Astrocyte of the spinal cord (primary cell): ENCODE measurements around the gene IL16.

Experiments used
- DNase-seq: peaks from one replicate; pipeline ENCODE4 v3.0.0; 2011; ENCODE audit warnings: low read depth, low spot score
- H3K4me3 ChIP-seq: 2 replicates; pipeline ENCODE4 v1.5.1; 2011; ENCODE audit warnings: low read depth, mild to moderate bottlenecking, low read length, moderate library complexity
- CTCF ChIP-seq: IDR thresholded peaks from 2 replicates; pipeline ENCODE4 v1.5.1; 2012; ENCODE audit warnings: low read depth, mild to moderate bottlenecking, low read length, inconsistent platforms
- in situ Hi-C: cut with HindIII; loops from 2 replicates; pipeline ENCODE4 v1.10.0; 2017; ENCODE audit warnings: low sequenced_read_pairs

Gene IL16

DNA sequence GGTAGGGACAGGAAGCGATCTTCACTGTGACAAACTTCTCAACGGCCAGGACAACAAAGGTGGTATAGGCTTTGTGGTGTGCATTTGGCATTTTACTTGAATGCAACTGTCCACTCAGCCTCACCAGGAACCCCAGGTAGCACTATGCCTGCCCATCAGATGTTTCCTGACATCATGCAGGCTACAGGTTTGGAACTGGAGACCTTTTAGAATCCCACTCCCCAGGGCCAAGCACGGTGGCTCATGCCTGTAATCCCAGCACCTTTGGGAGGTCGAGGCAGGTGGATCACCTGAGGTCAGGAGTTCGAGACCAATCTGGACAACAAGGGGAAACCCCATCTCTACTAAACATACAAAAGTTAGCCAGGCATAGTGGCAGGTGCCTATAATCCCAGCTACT is 117.7 kb downstream of the IL16 start:
- no peak for TF ChIP-seq CTCF
- no peak overlapping the region for H3K4me3 ChIP-seq
- DNase-seq = no peak
- in situ Hi-C loops = no loop called here

DNA sequence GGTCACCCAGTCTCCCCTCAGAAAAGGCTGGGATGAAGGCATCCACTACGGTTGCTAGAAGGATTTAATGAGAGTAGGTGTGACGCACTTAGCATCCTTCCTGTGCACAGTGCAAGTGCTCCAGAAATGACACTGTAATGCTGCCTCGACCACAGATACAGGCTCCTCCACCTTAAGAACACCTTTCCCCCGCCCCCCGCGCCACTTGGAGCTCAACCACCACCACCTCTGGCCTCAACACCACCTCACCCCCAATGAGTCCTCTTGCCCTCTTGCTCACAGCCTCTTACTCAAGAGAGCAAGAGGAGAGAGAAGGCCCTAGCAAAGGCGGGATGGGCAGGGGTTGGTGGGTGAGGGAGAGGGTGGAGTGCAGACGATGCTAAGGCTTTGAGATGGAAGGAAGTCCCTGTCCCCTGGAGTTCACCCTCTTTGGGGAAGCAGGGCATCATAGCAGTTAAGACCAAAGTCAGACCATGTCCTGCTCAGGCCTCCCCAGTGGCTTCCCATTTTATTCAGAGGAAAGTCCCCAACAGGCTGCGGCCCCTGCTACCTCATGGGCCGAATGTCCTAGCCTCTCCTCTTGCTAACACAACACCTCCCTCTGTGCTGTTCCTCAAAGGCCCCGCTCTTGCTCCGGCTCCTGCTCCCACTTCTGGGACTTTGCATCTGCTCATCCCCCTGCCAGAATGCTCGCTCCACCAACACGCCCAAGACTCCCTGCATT is 118.9 kb downstream of the IL16 start:
- in situ Hi-C loops = no loop called here
- H3K4me3 ChIP-seq = no peak overlapping the region
- no peak for TF ChIP-seq CTCF
- no peak for DNase-seq

DNA sequence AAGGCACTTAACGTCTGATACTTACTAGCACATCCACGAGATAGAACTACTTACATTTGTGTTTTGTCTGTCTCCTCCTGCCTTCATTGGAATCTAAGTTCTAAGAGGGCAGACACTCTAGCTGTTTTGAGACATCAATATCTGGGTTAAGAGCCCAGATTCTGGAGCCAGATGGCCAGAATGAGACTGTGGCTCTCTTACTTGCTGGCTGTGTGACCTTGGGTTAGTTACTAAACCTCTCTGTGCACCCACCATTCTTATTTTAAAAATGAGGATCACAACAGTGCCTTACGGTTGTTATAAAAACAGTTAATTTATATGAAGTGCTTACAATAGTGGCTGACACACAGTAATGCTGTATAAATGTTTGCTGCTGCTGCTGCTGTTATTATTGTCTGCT is 119.6 kb downstream of the IL16 start:
- TF ChIP-seq CTCF = no peak
- in situ Hi-C loops = no loop called here
- H3K4me3 ChIP-seq = no peak overlapping the region
- no peak for DNase-seq

- no peak for TF ChIP-seq CTCF
- H3K4me3 ChIP-seq = no peak overlapping the region
- in situ Hi-C loops = no loop called here
- DNase-seq = no peak
These were observed 121.0 kb downstream of the IL16 start for GRCh38 chr15:81317642-81318017.

DNA sequence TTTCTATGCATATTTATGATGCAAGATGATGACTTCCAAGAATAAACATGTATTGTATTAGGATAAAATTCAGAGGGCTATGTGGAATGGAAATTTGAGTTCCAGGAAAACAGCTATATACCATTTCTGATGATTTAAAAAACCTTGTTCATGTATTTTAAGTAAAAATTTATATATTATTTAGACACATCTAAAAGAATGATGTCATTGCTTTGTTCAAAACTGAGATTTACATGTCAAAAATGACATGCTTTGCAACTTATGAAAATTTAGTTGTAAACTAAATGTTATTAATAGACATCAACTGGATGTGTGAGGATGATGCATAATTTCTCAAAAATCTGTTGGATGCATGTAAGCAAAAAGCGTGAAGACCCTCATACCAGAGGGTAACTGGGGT is 125.0 kb downstream of the IL16 start:
- no peak for DNase-seq
- H3K4me3 ChIP-seq = no peak overlapping the region
- TF ChIP-seq CTCF = no peak
- in situ Hi-C loops = no loop called here

GRCh38 chr15:81322676-81323253 is 126.1 kb downstream of the IL16 start:
- in situ Hi-C loops = no loop called here
- no peak for DNase-seq
- TF ChIP-seq CTCF = no peak
- H3K4me3 ChIP-seq = no peak overlapping the region
